K562 (cell line): Measurements from ENCODE around the gene ZNF385C. TPM values are rescaled to one million over a fixed set of nuclear protein-coding genes. Genes with fewer than 3 reads are reported as not detected.

ENCODE experiments used
- ATAC-seq: fragments of 200-7000 bp; cut with Tn5 transposase; 3 replicates; pipeline ENCODE4 v1.9.1; 2020; ENCODE audit warnings: moderate library complexity
- BruUV-seq: library from RNA; stranded (reverse); fragments of 400-500 nt; replicated peaks from 2 replicates; lab custom pipeline; 2021; lab: Mats Ljungman, UMichigan
- CTCF ChIA-PET: fragments of 300-600 bp; formaldehyde crosslinking; extraction: SDS; loops from one replicate; lab custom pipeline; 2021; ENCODE audit warnings: low intra/inter-chr PET ratio; lab: Yijun Ruan, JAX
- POLR2A ChIA-PET: fragments of 300-600, 350-650 bp; sonication (Branson Sonifier 250); formaldehyde crosslinking; extraction: SDS; loops from one replicate; lab custom pipeline; 2021; ENCODE audit warnings: antibody characterized with exemption, inconsistent platforms; lab: Yijun Ruan, JAX
- DNase-seq, 4 experiments: peaks; one replicate each; pipeline versions ENCODE4 v3.0.0 to v3.0.0-alpha.2; 2011 to 2018; ENCODE audit warnings: low spot score in 3 of 4, mixed read lengths in 3 of 4; ENCODE audit errors: extremely low read depth in 1 of 4
- FAIRE-seq: peaks from 2 replicates; lab custom pipeline; 2011; peaks lifted over from hg19 to GRCh38; lab: Jason Lieb, UNC
- H2AFZ ChIP-seq: 2 replicates; pipeline ENCODE4 v1.6.0; 2011; ENCODE audit warnings: low read depth, low read length, control low read depth, inconsistent platforms
- H3K27ac ChIP-seq: fragments of 200-600 bp; 3 replicates; pipeline ENCODE4 v1.8.0; 2011; ENCODE audit warnings: low read depth, mild to moderate bottlenecking, control low read depth, inconsistent platforms, low read length, moderate library complexity, mixed read lengths; ENCODE audit errors: extremely low read depth
- H3K27me3 ChIP-seq, 2 experiments: fragments of 300-600 bp in 1 of 2; 2 replicates in 1 of 2; 3 replicates in 1 of 2; pipeline versions ENCODE4 v1.6.0 to v1.8.0; 2011; ENCODE audit warnings: inconsistent platforms in 2 of 2, low read length in 2 of 2, mild to moderate bottlenecking in 1 of 2, mixed read lengths in 1 of 2, moderate library complexity in 1 of 2; ENCODE audit not compliant: control insufficient read depth in 2 of 2, insufficient read depth in 2 of 2
- H3K36me3 ChIP-seq: fragments of 300-600 bp; 3 replicates; pipeline ENCODE4 v1.8.0; 2011; ENCODE audit warnings: mild to moderate bottlenecking, low read length, inconsistent platforms; ENCODE audit not compliant: control insufficient read depth, insufficient read depth
- H3K4me1 ChIP-seq, 2 experiments: fragments of 200-600 bp in 1 of 2; replicated peaks in 1 of 2; 2 replicates in 1 of 2; 3 replicates in 1 of 2; pipeline versions ENCODE4 v1.5.1 to v1.8.0; 2011; ENCODE audit warnings: inconsistent platforms in 2 of 2, low read length in 2 of 2, mild to moderate bottlenecking in 1 of 2, mixed read lengths in 1 of 2, moderate library complexity in 1 of 2; ENCODE audit not compliant: control insufficient read depth in 2 of 2, insufficient read depth in 2 of 2
- H3K4me2 ChIP-seq: 2 replicates; pipeline ENCODE4 v1.6.1; 2011; ENCODE audit warnings: low read length, control low read depth, inconsistent platforms, mixed read lengths; ENCODE audit not compliant: insufficient read depth
- H3K4me3 ChIP-seq: fragments of 200-600 bp; sonication (generic), shearing (Covaris generic); 2 replicates; pipeline ENCODE4 v1.5.1; 2016; ENCODE audit warnings: control low read depth, inconsistent platforms
- H3K79me2 ChIP-seq: fragments of 200-600 bp; 3 replicates; pipeline ENCODE4 v1.8.0; 2011; ENCODE audit warnings: low read length, inconsistent platforms; ENCODE audit not compliant: control insufficient read depth, insufficient read depth
- H3K9ac ChIP-seq, 2 experiments: 2 replicates each; pipeline versions ENCODE4 v1.6.0 to v1.6.1; 2011; ENCODE audit warnings: low read depth in 2 of 2, low read length in 2 of 2, control low read depth in 1 of 2, inconsistent platforms in 1 of 2, mild to moderate bottlenecking in 1 of 2, mixed read lengths in 1 of 2; ENCODE audit not compliant: insufficient read depth in 1 of 2
- H3K9me1 ChIP-seq: one replicate; pipeline ENCODE4 v1.6.0; 2011; ENCODE audit warnings: inconsistent platforms, mild to moderate bottlenecking, low read length, moderate library complexity; ENCODE audit not compliant: control insufficient read depth, insufficient read depth
- H3K9me3 ChIP-seq: replicated peaks from 2 replicates; pipeline ENCODE4 v1.5.1; 2011; ENCODE audit warnings: low read depth, low read length, inconsistent platforms; ENCODE audit not compliant: control insufficient read depth, insufficient read depth
- H4K20me1 ChIP-seq: replicated peaks from 2 replicates; pipeline ENCODE4 v1.6.1; 2011; ENCODE audit warnings: low read length, inconsistent platforms, mixed read lengths; ENCODE audit not compliant: control insufficient read depth, insufficient read depth
- CEBPZ ChIP-seq: fragments of 150-350 bp; IDR thresholded peaks from 2 replicates; pipeline ENCODE4 v1.6.1; 2014; ENCODE audit warnings: low read depth, mild to moderate bottlenecking, low read length, borderline replicate concordance
- CSDE1 ChIP-seq, 2 experiments: fragments of 450-650 bp; IDR thresholded peaks; 2 replicates each; pipeline ENCODE4 v1.6.1; 2016; ENCODE audit warnings: mild to moderate bottlenecking in 1 of 2
- DMBX1 ChIP-seq: fragments of 250-450 bp; sonication (Bioruptor Pico); IDR thresholded peaks from 2 replicates; pipeline ENCODE4 v1.8.0; 2022; ENCODE audit warnings: inconsistent platforms, mild to moderate bottlenecking, moderate library complexity, borderline replicate concordance
- IRF9 ChIP-seq: fragments of 450-650 bp; IDR thresholded peaks from 2 replicates; pipeline ENCODE4 v1.6.1; 2016; ENCODE audit warnings: missing biosample characterization, missing genetic modification characterization
- MAX ChIP-seq: sonication (generic); formaldehyde crosslinking; IDR thresholded peaks from 2 replicates; pipeline ENCODE4 v1.9.0; 2022; ENCODE audit warnings: mild to moderate bottlenecking, missing genetic modification reagents
- MTA3 ChIP-seq: fragments of 450-650 bp; formaldehyde crosslinking; IDR thresholded peaks from 2 replicates; pipeline ENCODE4 v1.6.1; 2017; ENCODE audit warnings: mild to moderate bottlenecking, borderline replicate concordance
- THRA ChIP-seq: fragments of 450-650 bp; IDR thresholded peaks from 2 replicates; pipeline ENCODE4 v1.6.1; 2017; ENCODE audit warnings: mild to moderate bottlenecking, moderate library complexity
- ZBTB11 ChIP-seq, 3 experiments: fragments of 200-800 bp in 1 of 3; fragments of 250-450 bp in 1 of 3; fragments of 450-650 bp in 1 of 3; sonication (Bioruptor Pico) in 1 of 3; sonication (Bioruptor generic) in 1 of 3; formaldehyde crosslinking in 1 of 3; IDR thresholded peaks; 2 replicates each; pipeline versions ENCODE4 v1.6.1 to v1.8.0; 2016 to 2022; ENCODE audit warnings: mild to moderate bottlenecking in 2 of 3, missing genetic modification characterization in 2 of 3, missing compliant biosample characterization in 1 of 3, moderate library complexity in 1 of 3
- ZNF23 ChIP-seq: fragments of 250-450 bp; sonication (Bioruptor Pico); IDR thresholded peaks from 2 replicates; pipeline ENCODE4 v1.4.0; 2020; ENCODE audit warnings: mild to moderate bottlenecking
- ZNF354B ChIP-seq: fragments of 250-450 bp; sonication (Bioruptor Pico); IDR thresholded peaks from 2 replicates; pipeline ENCODE4 v1.4.0; 2020
- ZNF583 ChIP-seq: fragments of 250-450 bp; sonication (Bioruptor Pico); IDR thresholded peaks from 2 replicates; pipeline ENCODE4 v1.4.0; 2020
- ZNF707 ChIP-seq: fragments of 250-450 bp; sonication (Bioruptor Pico); conservative IDR thresholded peaks from 2 replicates; pipeline ENCODE4 v1.8.0; 2022; ENCODE audit warnings: inconsistent platforms, mild to moderate bottlenecking, moderate library complexity
- WGBS: fragments of 100-300 bp; shearing (Covaris generic); methylation state at CpG from one replicate; pipeline ENCODE4 v1.1.6; 2016; ENCODE audit warnings: low coverage, mixed read lengths; ENCODE audit not compliant: insufficient coverage; ENCODE audit errors: missing lambda C conversion rate; 5-methylcytosine and 5-hydroxymethylcytosine counted together
- in situ Hi-C: fragments of 300-500 bp; cut with MboI; formaldehyde crosslinking; loops from 4 replicates; pipeline ENCODE4 v1.15.0; 2018; ENCODE audit warnings: inconsistent platforms, mixed read lengths
- intact Hi-C: fragments of 100-400 bp; cut with micrococcal nuclease; formaldehyde crosslinking; loops from 2 replicates; pipeline ENCODE4 v1.14.2; 2022
- polyA plus RNA-seq, 8 experiments: library from polyadenylated mRNA; depleted of rRNA in 4 of 8; stranded (reverse) in 5 of 8; unstranded in 3 of 8; fragments of >200 nt; fragmentation: Nextera tagmentation in 2 of 8; fragmentation: Illumina TruSeq in 1 of 8; extraction: Ambion mirVana in 2 of 8; extraction: Trizol in 1 of 8; gene quantifications; 2 replicates each; pipeline versions ENCODE4 v1.2.1 to v1.2.3, GENCODE V29; 2011 to 2014; ENCODE audit warnings: inconsistent platforms in 1 of 8, missing spikeins in 1 of 8
- total RNA-seq, 7 experiments: library from RNA; depleted of rRNA in 6 of 7; stranded (reverse); fragments of >200 nt in 6 of 7; fragmentation: Illumina TruSeq in 2 of 7; extraction: Trizol in 2 of 7; gene quantifications; 2 replicates each; pipeline versions ENCODE4 v1.2.1 to v1.2.3, GENCODE V29; 2011 to 2021; ENCODE audit warnings: low replicate concordance in 1 of 7

The ZNF385C gene
- total and polyA plus RNA-seq, 9 of the 15 experiments (the other 6 are each of a cell fraction or from before 2014, with no cell fraction given) = 0.03 to 0.35 (median 0.18) TPM; not detected in 1

GRCh38 chr17:42002175-42002791, 96.0 kb downstream of the ZNF385C start:
- no TSS peak for BruUV-seq
- POLR2A ChIA-PET = interaction anchor here (0.6 to 4.3 kb wide), 4 partner anchors 14 to 260 kb away, joined by 3 to 37 read pairs (median 4); partner anchors contain the start of genes CNP and DNAJC7
- H3K4me1 ChIP-seq = no peaks in the 10 kb centered on the region; a peak in 1 of 5 replicates
- no peak for TF ChIP-seq MTA3
- TF ChIP-seq THRA = no peak
- TF ChIP-seq CSDE1 (IDR thresholded peaks at IDR 0.05) = no peak
- no peak for TF ChIP-seq ZNF23 (CRISPR knock-in tag)
- no peak for TF ChIP-seq IRF9 (tag)
- no peak for TF ChIP-seq ZNF354B
- no peak for TF ChIP-seq ZBTB11 (CRISPR knock-in tag; IDR thresholded peaks at IDR 0.05)
- TF ChIP-seq MAX (CRISPR knock-in tag) = no peak
- no peak for TF ChIP-seq CEBPZ
- no peak for TF ChIP-seq ZNF707 (CRISPR knock-in tag)
- TF ChIP-seq ZNF583 (CRISPR knock-in tag) = no peak
- no peak for TF ChIP-seq DMBX1

More at GRCh38 chr17:42002175-42002791, 96.0 kb downstream of the ZNF385C start:
- Histone ChIP-seq H3K4me2 (no peak overlapping the region), H3K79me2 (peaks cover 64% of the 10 kb centered on the region), H3K4me3 (no peak overlapping the region), H3K27ac (no peak overlapping the region), H3K9me1 (no peaks in the 10 kb centered on the region), H3K9ac (no peak overlapping the region), H3K36me3 (peaks cover 71% of the 10 kb centered on the region), H3K27me3 (no peaks in the 10 kb centered on the region), H3K9me3 (no peaks in the 10 kb centered on the region), H2AFZ (no peak overlapping the region), H4K20me1 (peaks cover 19% of the 10 kb centered on the region; the same call in 1 of the 2 replicates)
- FAIRE-seq (no peak), DNase-seq (no peak), ATAC-seq (no peak)
- 90% methylated on average over 7 of the region's 7 CpGs for WGBS
- in situ Hi-C loops (no loop called here), intact Hi-C loops (no loop called here)
- CTCF ChIA-PET = no interaction called here
